T-helper 1 cell treated with Interleukin-12 subunit alpha and Interleukin-12 subunit beta and Interleukin-4 antibody, amounts not matched to agents 30 ng/mL and 1 ng/mL, for 36 hours (primary cell): ENCODE results near the gene NDUFA3. TPM values are rescaled to one million over a fixed set of nuclear protein-coding genes. Genes with fewer than 3 reads are reported as not detected.

Experiments used
- total RNA-seq: library from RNA; stranded (reverse); gene quantifications from 2 replicates; pipeline ENCODE4 v1.2.3, GENCODE V29; 2022

Gene NDUFA3
- total RNA-seq, 1 donor from 2014 or later: 124 TPM

Other genes with a start within 250 kb of the NDUFA3 start
- 100 and 101 TPM in 2 replicates for gene MYADM, start 235.0 kb upstream of the NDUFA3 start, total RNA-seq
- gene PRKCG, start 220.7 kb upstream of the NDUFA3 start, total RNA-seq: 0.32 TPM in 1 of 2 replicates, not detected in the other
- not detected in 2 replicates for gene CACNG7, start 193.6 kb upstream of the NDUFA3 start, total RNA-seq
- not detected in 2 replicates for gene CACNG8, start 139.9 kb upstream of the NDUFA3 start, total RNA-seq
- not detected in 2 replicates for gene CACNG6, start 111.2 kb upstream of the NDUFA3 start, total RNA-seq
- gene VSTM1, start 39.0 kb upstream of the NDUFA3 start, total RNA-seq: not detected in 2 replicates
- not detected in 2 replicates for gene TARM1, start 21.5 kb upstream of the NDUFA3 start, total RNA-seq
- gene OSCAR, start 2.1 kb upstream of the NDUFA3 start, total RNA-seq: 0.22 TPM in 1 of 2 replicates, not detected in the other
- 39.3 and 48.5 TPM in 2 replicates for gene TFPT, start 12.8 kb downstream of the NDUFA3 start, total RNA-seq
- gene PRPF31, start 12.9 kb downstream of the NDUFA3 start, total RNA-seq: 71.4 and 76.7 TPM in 2 replicates
- 64.3 and 64.8 TPM in 2 replicates for gene CNOT3, start 34.9 kb downstream of the NDUFA3 start, total RNA-seq
- 7.1 and 8.9 TPM in 2 replicates for gene LENG1, start 56.9 kb downstream of the NDUFA3 start, total RNA-seq
- 4.6 and 4.9 TPM in 2 replicates for gene TMC4, start 70.3 kb downstream of the NDUFA3 start, total RNA-seq
- gene MBOAT7, start 86.7 kb downstream of the NDUFA3 start, total RNA-seq: 54.2 and 60.6 TPM in 2 replicates
- gene TSEN34, start 88.5 kb downstream of the NDUFA3 start, total RNA-seq: 9.7 and 10.6 TPM in 2 replicates
- 1,118 and 1,120 TPM in 2 replicates for gene RPS9, start 98.0 kb downstream of the NDUFA3 start, total RNA-seq
- gene LILRB3, start 120.2 kb downstream of the NDUFA3 start, total RNA-seq: 3.9 and 5.0 TPM in 2 replicates
- gene LILRA6, start 139.9 kb downstream of the NDUFA3 start, total RNA-seq: 0.63 and 1.1 TPM in 2 replicates
- not detected in 2 replicates for gene LILRB5, start 154.4 kb downstream of the NDUFA3 start, total RNA-seq
- not detected in 2 replicates for gene LILRB2, start 178.3 kb downstream of the NDUFA3 start, total RNA-seq
- not detected in 2 replicates for gene LILRA5, start 210.3 kb downstream of the NDUFA3 start, total RNA-seq
- gene LILRA4, start 236.3 kb downstream of the NDUFA3 start, total RNA-seq: not detected in 2 replicates